WERI-Rb-1 (cell line): ENCODE results near the gene COL6A3.

Experiments
- DNase-seq: peaks from one replicate; pipeline ENCODE4 v3.0.0-alpha.2; 2020
- H3K27ac ChIP-seq: fragments of 250-450 bp; sonication (Bioruptor Pico); 2 replicates; pipeline ENCODE4 v1.5.1; 2020; ENCODE audit warnings: mild to moderate bottlenecking, moderate library complexity
- H3K27me3 ChIP-seq: fragments of 250-450 bp; sonication (Bioruptor Pico); 2 replicates; pipeline ENCODE4 v1.5.1; 2021; ENCODE audit warnings: mild to moderate bottlenecking, low read depth, moderate library complexity; ENCODE audit not compliant: insufficient read depth, severe bottlenecking
- H3K36me3 ChIP-seq: fragments of 250-450 bp; sonication (Bioruptor Pico); 2 replicates; pipeline ENCODE4 v1.5.1; 2020; ENCODE audit warnings: mild to moderate bottlenecking, moderate library complexity
- H3K4me3 ChIP-seq: 2 replicates; pipeline ENCODE4 v1.5.1; 2011; ENCODE audit warnings: low read depth, mild to moderate bottlenecking, control low read depth, low read length
- H3K9me3 ChIP-seq: fragments of 250-450 bp; sonication (Bioruptor Pico); 2 replicates; pipeline ENCODE4 v1.5.1; 2021; ENCODE audit warnings: mild to moderate bottlenecking, moderate library complexity; ENCODE audit not compliant: severe bottlenecking
- TF ChIP-seq, protein P1 (sequence below): IDR thresholded peaks from 2 replicates; pipeline ENCODE4 v1.5.1; 2011; ENCODE audit warnings: low read depth, mild to moderate bottlenecking, control low read depth, inconsistent platforms, low read length

Gene COL6A3

DNA sequence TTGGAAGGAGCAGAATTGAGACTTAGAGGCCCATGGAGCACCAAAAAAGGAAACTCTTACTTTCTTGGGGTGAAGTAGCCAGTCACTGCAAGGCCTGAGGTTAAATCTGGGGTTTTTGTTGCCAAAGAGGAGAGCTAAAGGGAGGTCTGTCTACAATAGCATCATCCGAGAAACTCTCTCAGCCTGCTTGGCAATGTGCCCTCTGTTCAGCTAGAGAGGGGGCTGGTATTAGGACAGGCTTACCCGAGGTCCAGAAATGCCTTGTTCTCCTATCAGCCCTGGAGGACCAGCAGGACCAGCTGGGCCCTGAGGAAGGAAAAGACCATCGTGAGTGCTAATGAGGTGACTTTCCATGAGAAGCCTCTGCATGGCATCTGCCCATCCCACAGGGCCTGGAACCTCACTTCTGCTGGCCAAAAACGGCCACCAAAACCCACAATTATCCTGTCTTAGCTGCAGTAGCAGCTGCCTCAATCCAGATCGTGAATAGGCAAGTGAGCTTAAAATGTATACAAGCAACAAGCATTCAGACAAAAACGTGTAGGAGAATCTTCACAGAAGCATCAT lies 61.6 kb downstream of the COL6A3 start:
- Histone ChIP-seq H3K36me3 (no peaks in the 10 kb centered on the region), H3K27ac (no peak overlapping the region), H3K4me3 (no peak overlapping the region), H3K9me3 (no peaks in the 10 kb centered on the region), H3K27me3 (peaks cover 99% of the 10 kb centered on the region)
- TF ChIP-seq, protein P1, sequence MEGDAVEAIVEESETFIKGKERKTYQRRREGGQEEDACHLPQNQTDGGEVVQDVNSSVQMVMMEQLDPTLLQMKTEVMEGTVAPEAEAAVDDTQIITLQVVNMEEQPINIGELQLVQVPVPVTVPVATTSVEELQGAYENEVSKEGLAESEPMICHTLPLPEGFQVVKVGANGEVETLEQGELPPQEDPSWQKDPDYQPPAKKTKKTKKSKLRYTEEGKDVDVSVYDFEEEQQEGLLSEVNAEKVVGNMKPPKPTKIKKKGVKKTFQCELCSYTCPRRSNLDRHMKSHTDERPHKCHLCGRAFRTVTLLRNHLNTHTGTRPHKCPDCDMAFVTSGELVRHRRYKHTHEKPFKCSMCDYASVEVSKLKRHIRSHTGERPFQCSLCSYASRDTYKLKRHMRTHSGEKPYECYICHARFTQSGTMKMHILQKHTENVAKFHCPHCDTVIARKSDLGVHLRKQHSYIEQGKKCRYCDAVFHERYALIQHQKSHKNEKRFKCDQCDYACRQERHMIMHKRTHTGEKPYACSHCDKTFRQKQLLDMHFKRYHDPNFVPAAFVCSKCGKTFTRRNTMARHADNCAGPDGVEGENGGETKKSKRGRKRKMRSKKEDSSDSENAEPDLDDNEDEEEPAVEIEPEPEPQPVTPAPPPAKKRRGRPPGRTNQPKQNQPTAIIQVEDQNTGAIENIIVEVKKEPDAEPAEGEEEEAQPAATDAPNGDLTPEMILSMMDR: no peak
- no peak for DNase-seq

DNA sequence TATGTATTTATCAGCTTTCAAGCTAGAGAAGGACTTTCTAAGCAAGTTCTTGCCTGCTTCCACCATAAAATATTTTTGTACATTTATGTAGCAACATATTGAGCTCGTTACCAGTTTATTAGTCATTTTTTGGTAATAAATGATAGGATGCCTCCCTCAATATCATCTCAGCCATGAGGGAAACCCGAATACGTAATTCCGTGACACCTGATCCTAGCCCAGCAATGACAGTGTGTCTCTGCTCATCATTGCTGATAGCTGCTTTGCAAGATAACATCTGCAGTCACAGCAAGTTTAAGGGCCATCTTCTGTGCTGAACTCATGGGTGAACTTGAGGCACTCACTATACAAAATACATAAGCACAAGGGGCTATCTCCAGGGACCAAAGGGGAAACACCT lies 62.2 kb downstream of the COL6A3 start:
- no peak overlapping the region for H3K27ac ChIP-seq
- no peak for DNase-seq
- H3K27me3 ChIP-seq: peaks cover 99% of the 10 kb centered on the region
- TF ChIP-seq, protein P1: no peak
- H3K36me3 ChIP-seq: no peaks in the 10 kb centered on the region
- H3K4me3 ChIP-seq: no peak overlapping the region
- no peaks in the 10 kb centered on the region for H3K9me3 ChIP-seq

DNA sequence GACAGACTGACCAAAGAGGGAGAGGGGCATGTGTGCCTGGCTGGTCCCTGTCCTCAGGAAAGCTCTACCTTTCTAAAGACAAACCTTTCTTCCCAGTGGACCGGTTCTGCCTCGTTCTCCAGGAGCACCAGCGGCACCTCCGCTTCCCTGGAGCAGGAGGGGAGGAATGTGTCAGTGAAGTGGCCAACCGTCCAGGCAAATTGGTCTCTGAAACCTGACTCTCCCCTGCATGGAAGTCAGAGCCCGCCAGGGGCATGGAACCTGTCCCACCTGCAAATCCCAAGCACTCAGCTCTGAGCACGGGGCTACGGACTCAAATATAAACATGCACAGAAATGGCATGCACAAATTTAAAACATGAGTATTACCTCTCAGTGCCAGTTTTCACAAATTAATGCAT lies 62.9 kb downstream of the COL6A3 start:
- TF ChIP-seq, protein P1: no peak
- no peaks in the 10 kb centered on the region for H3K36me3 ChIP-seq

DNA sequence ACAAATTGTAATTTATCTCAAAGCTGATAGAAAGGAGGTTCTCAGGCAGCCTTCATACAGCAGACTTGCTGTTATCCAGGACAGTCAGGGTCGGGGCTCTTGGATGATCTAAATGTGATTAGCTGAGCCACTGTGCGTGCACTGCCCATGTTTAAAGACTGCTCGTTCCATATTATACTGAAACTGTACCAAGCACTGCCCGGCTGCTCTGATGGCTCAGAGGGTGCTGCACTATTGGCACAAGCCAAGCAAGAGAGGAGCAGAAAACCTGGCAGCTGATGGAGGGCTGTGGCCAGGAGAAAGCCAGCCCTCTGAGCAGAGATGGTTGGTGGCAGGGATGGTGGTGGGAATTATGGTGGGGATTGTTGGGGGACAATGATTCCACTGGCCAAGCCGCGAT lies 63.4 kb downstream of the COL6A3 start:
- no peak for DNase-seq
- Histone ChIP-seq H3K27ac (no peak overlapping the region), H3K4me3 (no peak overlapping the region), H3K9me3 (no peaks in the 10 kb centered on the region), H3K36me3 (no peaks in the 10 kb centered on the region), H3K27me3 (peaks cover 97% of the 10 kb centered on the region)
- TF ChIP-seq, protein P1: no peak

More for the DNA sequence above, 62.9 kb downstream of the COL6A3 start:
- Histone ChIP-seq H3K4me3 (no peak overlapping the region), H3K9me3 (no peaks in the 10 kb centered on the region), H3K27me3 (peaks cover 97% of the 10 kb centered on the region), H3K27ac (no peak overlapping the region)
- DNase-seq: no peak

DNA sequence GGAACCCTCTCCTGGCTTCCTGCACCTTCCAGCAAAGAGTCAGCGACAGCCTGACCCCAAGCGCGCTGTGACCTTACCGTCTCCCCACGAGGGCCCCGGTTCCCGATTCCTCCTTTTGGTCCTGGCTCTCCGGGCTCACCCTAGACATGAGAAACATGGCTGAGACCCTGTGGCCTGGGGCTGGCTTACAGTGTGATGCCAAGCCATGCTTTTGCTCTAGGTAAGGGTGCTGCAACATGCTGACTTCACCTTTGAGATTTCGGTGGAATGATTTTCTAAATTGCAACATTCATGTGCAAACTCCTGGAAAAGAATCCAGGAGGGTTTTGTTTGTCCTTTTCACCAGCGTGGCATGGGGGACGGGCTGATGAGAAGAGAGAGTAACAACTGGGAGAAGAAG lies 63.9 kb downstream of the COL6A3 start:
- Histone ChIP-seq H3K4me3 (no peak overlapping the region), H3K36me3 (no peaks in the 10 kb centered on the region), H3K9me3 (no peaks in the 10 kb centered on the region), H3K27ac (no peak overlapping the region), H3K27me3 (peaks cover 97% of the 10 kb centered on the region)
- TF ChIP-seq, protein P1: no peak
- DNase-seq: no peak

DNA sequence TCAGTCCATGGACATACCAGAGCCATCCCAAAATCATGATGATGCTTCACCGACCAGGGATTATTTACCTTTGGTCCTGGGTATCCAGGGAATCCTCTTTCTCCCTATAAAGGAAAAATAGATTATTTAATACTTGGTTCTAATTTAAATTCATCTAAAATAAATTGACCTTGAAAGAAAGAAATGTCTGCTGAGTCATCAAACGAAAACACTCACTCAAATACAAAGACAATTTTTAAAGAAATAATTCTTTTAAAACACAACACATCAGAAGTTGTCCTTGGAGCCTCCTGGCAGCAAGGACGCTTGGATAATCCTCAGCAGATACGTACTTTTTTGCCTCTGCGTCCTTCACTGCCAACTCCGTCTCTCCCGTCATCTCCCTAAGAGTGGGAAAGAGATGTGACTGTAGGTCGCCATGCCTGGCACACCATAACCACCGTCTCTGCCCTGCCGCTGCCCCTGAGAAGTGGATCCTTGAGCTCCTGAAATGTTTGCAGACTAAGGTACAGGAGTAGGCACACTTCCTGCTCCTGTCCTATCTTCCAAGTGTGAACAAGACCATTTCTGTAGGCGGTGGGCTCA lies 65.6 kb downstream of the COL6A3 start:
- DNase-seq: no peak
- Histone ChIP-seq H3K9me3 (no peaks in the 10 kb centered on the region), H3K4me3 (no peak overlapping the region), H3K27me3 (peaks cover 95% of the 10 kb centered on the region), H3K27ac (no peak overlapping the region), H3K36me3 (no peaks in the 10 kb centered on the region)
- TF ChIP-seq, protein P1: no peak
